B cell (primary cell): ENCODE results near the gene GPR15LG.

Experiments used
- EZH2 ChIP-seq: IDR thresholded peaks from 2 replicates; pipeline ENCODE4 v1.6.1; 2012; ENCODE audit warnings: borderline replicate concordance, low read depth, mild to moderate bottlenecking, moderate library complexity, low read length; ENCODE audit not compliant: insufficient read depth, poor library complexity, severe bottlenecking
- TF ChIP-seq, protein P1 (sequence below): fragments of 200-600 bp; IDR thresholded peaks from one replicate; pipeline ENCODE4 v1.8.0; 2022; ENCODE audit warnings: antibody characterized with exemption, mild to moderate bottlenecking

DNA sequence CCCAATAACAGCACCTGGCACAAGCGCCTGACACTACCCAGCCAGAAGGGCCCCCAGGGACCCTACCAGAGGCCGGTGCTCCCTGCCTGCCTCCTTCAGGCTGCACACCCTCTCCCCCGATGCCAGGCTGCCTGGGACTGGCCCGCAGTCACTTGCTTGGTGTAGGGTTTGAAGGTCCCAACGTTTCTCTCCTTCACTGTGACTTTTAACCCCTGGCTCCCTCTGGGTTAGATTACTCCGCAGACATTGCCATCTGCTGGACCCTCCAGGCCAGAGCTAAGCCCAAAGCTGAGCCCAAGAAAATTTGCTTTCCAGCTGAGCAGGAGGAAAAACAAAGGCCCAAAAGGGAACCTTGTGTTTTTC lies 27.6 kb downstream of the GPR15LG start:
- TF ChIP-seq, protein P1, sequence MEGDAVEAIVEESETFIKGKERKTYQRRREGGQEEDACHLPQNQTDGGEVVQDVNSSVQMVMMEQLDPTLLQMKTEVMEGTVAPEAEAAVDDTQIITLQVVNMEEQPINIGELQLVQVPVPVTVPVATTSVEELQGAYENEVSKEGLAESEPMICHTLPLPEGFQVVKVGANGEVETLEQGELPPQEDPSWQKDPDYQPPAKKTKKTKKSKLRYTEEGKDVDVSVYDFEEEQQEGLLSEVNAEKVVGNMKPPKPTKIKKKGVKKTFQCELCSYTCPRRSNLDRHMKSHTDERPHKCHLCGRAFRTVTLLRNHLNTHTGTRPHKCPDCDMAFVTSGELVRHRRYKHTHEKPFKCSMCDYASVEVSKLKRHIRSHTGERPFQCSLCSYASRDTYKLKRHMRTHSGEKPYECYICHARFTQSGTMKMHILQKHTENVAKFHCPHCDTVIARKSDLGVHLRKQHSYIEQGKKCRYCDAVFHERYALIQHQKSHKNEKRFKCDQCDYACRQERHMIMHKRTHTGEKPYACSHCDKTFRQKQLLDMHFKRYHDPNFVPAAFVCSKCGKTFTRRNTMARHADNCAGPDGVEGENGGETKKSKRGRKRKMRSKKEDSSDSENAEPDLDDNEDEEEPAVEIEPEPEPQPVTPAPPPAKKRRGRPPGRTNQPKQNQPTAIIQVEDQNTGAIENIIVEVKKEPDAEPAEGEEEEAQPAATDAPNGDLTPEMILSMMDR: no peak
- TF ChIP-seq EZH2: no peak
